K562 (cell line): ENCODE measurements around the gene EPYC.

Source experiments
- AFF4 ChIP-seq: sonication (generic); formaldehyde crosslinking; IDR thresholded peaks from 2 replicates; pipeline ENCODE4 v1.8.0; 2023; ENCODE audit warnings: mild to moderate bottlenecking, missing genetic modification reagents
- CEBPB ChIP-seq: fragments of 450-650 bp; IDR thresholded peaks from 2 replicates; pipeline ENCODE4 v1.6.1; 2016; ENCODE audit warnings: missing genetic modification characterization, missing compliant biosample characterization
- CHAMP1 ChIP-seq: fragments of 450-650 bp; IDR thresholded peaks from 2 replicates; pipeline ENCODE4 v1.6.1; 2016; ENCODE audit warnings: mild to moderate bottlenecking
- CREM ChIP-seq: IDR thresholded peaks from 2 replicates; pipeline ENCODE4 v1.6.1; 2014; ENCODE audit warnings: antibody characterized with exemption, low read depth
- GABPA ChIP-seq: fragments of 200-800 bp; sonication (Bioruptor generic); conservative IDR thresholded peaks from 2 replicates; pipeline ENCODE4 v1.6.1; 2016; ENCODE audit warnings: low read depth, missing genetic modification characterization, missing compliant biosample characterization
- KDM5B ChIP-seq: fragments of 200-600 bp; sonication (generic); IDR thresholded peaks from 2 replicates; pipeline ENCODE4 v1.6.1; 2012; ENCODE audit warnings: low read depth, mild to moderate bottlenecking, moderate library complexity, low read length, control low read depth, inconsistent platforms; ENCODE audit not compliant: insufficient replicate concordance
- SAFB2 ChIP-seq: fragments of 200-400 bp; formaldehyde crosslinking; IDR thresholded peaks from 2 replicates; pipeline ENCODE4 v1.6.1; 2018; ENCODE audit warnings: borderline replicate concordance, low read length, low read depth, moderate library complexity; ENCODE audit not compliant: severe bottlenecking
- SMARCE1 ChIP-seq: fragments of 450-650 bp; IDR thresholded peaks from 2 replicates; pipeline ENCODE4 v1.7.1; 2016; ENCODE audit warnings: mild to moderate bottlenecking
- SP2 ChIP-seq: IDR thresholded peaks from 2 replicates; pipeline ENCODE4 v1.6.1; 2011; ENCODE audit warnings: mild to moderate bottlenecking, low read depth, low read length, moderate library complexity; ENCODE audit not compliant: poor library complexity, severe bottlenecking; ENCODE audit errors: extremely low read depth
- ZNF274 ChIP-seq: IDR thresholded peaks from 2 replicates; pipeline ENCODE4 v1.6.1; 2011; ENCODE audit warnings: low read depth, mild to moderate bottlenecking, low read length, moderate library complexity, borderline replicate concordance
- ZNF347 ChIP-seq: fragments of 450-650 bp; formaldehyde crosslinking; IDR thresholded peaks from 2 replicates; pipeline ENCODE4 v1.4.0; 2020; ENCODE audit warnings: low read depth, mild to moderate bottlenecking, moderate library complexity
- TF ChIP-seq, protein P1 (sequence below), 3 experiments: IDR thresholded peaks in 2 of 3; conservative IDR thresholded peaks in 1 of 3; 2 replicates each; pipeline ENCODE4 v1.5.1; 2011 to 2012; ENCODE audit warnings: low read length in 3 of 3, mild to moderate bottlenecking in 3 of 3, control low read depth in 2 of 3, improper control_type of control experiment in 1 of 3, inconsistent platforms in 1 of 3, low read depth in 1 of 3, mixed read lengths in 1 of 3, moderate library complexity in 1 of 3; ENCODE audit not compliant: insufficient read depth in 2 of 3
- TF ChIP-seq, protein P2 (sequence below): sonication (generic); formaldehyde crosslinking; IDR thresholded peaks from 2 replicates; pipeline ENCODE4 v1.9.0; 2022; ENCODE audit warnings: mild to moderate bottlenecking, missing genetic modification reagents

GRCh38 chr12:90954428-90954827, 50.3 kb downstream of the EPYC start:
- TF ChIP-seq, protein P1, sequence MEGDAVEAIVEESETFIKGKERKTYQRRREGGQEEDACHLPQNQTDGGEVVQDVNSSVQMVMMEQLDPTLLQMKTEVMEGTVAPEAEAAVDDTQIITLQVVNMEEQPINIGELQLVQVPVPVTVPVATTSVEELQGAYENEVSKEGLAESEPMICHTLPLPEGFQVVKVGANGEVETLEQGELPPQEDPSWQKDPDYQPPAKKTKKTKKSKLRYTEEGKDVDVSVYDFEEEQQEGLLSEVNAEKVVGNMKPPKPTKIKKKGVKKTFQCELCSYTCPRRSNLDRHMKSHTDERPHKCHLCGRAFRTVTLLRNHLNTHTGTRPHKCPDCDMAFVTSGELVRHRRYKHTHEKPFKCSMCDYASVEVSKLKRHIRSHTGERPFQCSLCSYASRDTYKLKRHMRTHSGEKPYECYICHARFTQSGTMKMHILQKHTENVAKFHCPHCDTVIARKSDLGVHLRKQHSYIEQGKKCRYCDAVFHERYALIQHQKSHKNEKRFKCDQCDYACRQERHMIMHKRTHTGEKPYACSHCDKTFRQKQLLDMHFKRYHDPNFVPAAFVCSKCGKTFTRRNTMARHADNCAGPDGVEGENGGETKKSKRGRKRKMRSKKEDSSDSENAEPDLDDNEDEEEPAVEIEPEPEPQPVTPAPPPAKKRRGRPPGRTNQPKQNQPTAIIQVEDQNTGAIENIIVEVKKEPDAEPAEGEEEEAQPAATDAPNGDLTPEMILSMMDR (IDR thresholded peaks at IDR 0.05 in 2 of 3, conservative IDR thresholded peaks at IDR 0.05 in 1 of 3; ENCODE audit: insufficient read depth in 2 of 3, low read depth in 1 of 3, low read length in 3 of 3), result no peak
- TF ChIP-seq SAFB2 (no peak), KDM5B (no peak), ZNF347 (CRISPR knock-in tag) (no peak), CEBPB (tag) (no peak), SP2 (no peak), CHAMP1 (no peak), AFF4 (no peak), SMARCE1 (no peak), CREM (no peak), ZNF274 (no peak), GABPA (tag) (no peak)
- TF ChIP-seq, protein P2, sequence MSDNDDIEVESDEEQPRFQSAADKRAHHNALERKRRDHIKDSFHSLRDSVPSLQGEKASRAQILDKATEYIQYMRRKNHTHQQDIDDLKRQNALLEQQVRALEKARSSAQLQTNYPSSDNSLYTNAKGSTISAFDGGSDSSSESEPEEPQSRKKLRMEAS (CRISPR knock-in tag), result no peak
